A204.1 (cell line): Measurements from ENCODE around the gene SNX18.
"Not testable (repeated sequence)": the region's sequence is repeated elsewhere in the genome, so short reads cannot be mapped to it uniquely, and the experiment has no call there.

ENCODE experiments used
- FAIRE-seq: peaks from 2 replicates; lab custom pipeline; 2012; peaks lifted over from hg19 to GRCh38; lab: Jason Lieb, UNC

The SNX18 gene

DNA sequence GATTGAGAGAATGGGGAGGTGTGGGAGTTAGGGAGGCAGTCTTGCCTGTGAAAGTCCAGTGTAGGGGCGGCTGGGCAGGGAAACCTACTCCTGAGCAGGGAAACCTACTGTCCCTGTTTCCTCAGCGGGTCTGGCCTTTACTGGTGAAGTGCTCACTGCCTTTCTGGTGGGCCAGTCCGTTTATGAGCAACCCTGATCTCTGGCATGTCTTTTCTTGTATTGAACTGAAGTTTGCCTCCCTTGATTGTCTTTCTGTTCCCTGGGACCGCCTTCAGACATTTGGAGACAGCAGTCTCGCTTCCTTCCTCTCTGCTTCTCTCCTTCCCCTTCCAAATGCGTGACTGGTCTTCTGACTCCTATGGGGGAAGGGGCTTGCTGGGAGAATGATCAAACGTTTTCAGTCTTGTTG, 2.9 kb downstream of the SNX18 start:
- no peak for FAIRE-seq

DNA sequence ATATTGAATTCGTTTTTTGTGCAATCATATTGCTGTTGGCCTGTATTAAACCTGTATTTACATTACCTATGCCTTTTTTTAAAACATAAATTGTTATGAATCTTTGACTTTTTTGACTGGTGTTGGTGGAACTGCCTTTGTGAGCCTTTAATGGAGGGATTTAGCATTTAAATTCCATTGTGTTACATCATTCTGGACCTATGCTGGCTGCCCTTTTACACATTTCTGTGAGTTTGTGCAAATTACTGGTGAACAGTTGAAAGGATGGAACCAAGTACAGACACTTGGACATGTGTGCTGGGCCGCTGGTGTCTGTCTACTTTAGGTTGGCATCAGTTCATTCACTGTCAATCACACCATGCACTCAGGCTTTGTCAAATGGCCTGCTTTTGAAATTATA, 3.4 kb downstream of the SNX18 start:
- FAIRE-seq = no peak

DNA sequence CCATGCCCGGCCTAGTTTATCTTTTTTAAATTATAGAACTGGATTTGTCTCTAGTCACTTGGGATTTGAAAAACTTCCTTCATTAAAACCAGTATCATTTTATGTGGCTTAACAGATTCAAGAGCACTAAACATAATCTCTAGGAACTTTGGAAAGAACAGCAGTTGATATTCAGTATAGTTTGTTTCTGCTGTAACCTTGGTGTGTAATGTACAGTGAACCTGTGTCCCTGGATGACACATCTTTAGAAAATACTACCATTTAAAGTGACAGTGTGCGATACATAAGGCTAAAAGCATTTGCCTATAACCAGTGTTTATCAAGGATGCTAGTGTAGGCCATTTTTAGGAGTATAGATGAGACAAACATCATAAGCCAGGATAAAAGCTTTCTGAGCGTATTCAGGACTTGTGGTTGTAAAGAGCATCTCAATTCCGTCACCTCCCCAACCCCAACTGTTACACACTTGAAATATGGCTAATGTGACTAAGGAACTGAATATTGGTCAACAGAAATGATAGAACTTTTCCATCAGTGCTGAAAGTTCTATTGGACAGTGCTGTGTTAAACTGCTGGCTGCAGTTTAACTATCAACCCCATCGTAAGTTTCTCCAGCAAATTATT, 4.4 kb downstream of the SNX18 start:
- no peak for FAIRE-seq

DNA sequence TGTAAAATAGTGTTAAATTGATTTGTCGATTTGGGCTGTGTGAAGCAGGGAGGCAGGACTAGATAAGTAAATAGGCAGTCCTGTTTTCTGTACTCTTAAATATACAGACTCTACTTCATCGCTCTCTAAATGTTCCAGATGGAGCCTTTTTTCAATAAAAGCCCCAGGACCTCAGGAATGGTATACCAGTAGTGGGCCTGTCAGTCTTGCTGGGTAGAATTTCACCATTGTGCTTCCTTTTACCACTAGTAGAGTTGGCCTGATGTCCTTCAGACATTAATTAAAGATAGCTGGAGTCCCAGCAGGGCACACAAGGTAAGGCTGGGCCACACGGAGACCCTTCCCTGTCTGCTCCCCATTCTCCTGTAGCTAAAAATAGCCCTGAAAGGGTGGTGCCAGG, 6.0 kb downstream of the SNX18 start:
- FAIRE-seq = no peak

DNA sequence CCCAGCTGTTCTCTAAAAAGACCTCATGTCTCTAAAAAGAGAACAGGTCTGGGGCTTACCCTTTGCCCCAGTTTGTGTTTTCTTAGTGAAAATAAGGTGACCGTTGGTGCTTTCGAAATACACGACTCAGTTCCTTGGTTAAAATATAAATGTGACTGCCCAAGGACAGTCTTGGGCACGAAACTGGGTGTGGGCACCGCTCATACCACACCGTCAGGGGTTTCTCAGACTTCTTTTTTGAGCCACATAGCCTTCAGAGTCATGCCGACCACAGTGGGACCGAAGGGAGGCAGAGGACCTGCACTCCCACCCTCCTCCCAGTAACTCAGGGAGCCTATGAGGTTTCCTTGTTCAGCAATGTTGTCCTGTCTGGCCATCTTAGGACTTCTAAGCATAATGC, 6.5 kb downstream of the SNX18 start:
- FAIRE-seq = no peak

DNA sequence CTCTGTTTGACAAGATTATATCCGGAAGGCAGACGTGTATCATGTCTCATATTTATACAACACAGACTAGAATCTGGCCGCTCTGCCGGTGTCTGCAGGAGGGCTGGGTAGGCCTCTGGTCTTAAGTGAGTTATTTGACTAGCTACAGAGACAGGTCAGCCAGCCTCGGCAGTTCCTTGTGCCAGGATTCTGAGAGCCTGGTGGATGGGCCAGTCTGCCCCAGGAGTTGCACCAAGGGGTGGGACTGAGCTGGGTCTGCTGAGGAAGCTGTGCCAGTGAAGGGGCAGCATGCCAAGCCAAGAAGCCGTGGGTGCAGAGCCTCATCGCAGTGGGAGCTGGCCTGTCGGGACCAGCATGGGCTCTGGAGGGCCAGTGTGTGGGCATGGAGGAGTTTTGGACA, 7.1 kb downstream of the SNX18 start:
- no peak for FAIRE-seq

DNA sequence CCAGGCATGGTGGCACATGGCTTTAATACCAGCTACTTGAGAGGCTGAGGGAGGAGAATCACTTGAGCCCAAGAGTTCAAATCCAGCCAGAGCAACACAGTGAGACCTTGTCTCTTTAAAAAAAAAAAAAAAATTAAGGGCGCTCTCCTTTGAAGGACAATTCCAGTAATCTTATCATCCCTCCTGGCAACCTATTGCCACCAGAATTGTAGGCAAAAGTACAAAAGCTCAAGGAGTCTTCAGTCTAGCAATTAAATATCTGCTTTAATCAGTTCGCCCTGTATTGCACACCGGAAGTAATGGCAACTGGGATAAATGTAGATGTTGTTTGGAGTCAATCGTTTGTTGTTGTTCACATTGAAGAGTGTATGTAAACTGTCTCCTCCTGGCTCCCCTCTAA, 7.7 kb downstream of the SNX18 start:
- FAIRE-seq = no peak

DNA sequence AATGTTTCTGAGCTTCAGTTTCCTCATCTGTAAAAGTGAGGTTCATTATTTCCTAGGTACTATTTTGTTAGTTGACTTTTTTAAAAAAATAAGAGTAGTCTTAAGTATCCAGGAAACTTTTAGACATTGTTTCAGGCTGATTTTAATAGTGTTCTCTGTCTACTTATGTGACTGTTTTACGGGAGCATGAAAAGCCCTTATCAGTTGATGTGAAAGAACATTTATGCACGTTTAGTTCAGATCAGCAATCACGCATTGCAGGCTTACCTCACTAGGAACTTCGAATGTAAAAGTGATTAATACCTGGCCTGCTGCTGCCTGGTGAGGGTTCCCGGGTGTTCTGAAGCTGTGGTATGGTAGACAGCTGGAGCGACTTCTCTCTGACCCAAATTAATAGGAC, 8.1 kb downstream of the SNX18 start:
- no peak for FAIRE-seq

DNA sequence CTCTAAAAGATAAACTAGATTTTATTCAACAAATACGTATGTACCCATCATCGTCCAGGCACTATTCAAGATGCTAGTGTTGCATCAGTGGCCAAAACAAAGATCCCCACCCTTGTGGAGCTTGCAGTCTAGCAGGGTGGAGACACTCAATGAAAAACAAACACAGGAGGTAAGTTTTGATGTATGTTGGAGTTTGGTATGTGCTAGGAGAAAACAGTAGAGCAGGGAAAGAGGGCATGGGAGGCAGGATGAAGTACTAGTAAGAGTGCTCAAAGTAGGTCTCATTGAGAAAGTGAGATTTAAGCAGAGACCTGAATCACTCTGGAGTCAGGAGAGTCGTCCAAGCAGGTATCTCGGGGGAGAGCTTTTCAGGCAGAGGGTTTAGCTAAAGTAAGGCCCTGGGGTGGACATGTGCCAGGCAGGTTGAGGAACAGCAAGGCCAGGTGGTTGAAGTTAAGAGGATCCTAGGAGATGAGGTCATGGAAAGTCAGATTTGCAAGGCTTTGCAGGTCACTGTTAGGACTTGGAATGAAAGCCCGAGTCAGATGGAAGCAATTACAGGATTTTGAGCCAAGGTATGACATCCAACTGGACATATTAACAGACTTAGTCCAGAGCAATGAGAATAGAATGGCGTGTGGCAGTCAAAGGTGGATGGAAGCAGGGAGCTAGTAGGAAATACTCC, 9.2 kb downstream of the SNX18 start:
- FAIRE-seq = no peak

DNA sequence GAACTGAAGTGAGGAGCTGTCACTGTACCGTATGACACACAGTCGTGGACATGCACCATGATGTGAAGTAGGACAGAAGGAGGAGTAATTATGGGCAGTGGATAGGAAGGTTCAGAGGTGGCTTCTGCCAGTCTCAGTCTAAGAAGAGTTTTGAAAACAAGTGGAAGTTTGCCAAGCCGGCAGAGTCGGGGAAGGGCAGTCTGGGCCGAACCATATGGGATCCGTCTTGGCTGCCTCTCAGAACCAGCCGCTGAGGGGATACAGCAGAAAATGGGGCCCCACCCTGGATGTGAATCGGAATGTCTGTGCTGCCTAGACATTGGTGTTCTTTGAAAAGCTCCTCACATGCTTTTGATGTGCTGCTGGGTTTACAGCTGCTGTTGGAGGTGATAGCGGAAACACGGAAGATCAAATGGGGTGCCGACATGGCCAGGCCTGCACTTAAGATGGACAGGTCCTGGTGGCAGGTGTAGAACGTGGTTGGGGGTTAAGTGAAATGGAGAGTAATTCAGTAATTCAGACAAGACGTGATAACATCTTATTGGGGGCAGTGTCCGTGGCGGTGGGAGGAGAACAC, 11.2 kb downstream of the SNX18 start:
- no peak for FAIRE-seq

DNA sequence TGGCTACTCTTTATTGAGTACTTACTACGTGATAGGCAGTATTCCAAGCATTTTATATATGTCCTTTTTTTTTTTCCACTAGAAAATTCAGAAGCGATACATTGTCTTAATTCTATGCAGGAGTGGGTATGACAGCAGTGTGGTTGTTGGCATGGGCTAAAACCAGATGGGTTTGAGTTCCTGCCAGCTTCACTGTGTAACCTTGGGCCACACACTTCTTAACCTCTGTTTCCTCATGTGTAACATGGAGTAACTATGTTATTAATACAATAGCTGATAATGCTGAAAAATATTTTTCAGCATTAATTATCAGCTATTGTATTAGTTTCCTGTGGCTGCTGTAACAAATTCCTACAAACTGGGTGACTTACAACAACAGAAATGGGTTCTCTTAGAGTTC, 12.0 kb downstream of the SNX18 start:
- FAIRE-seq = no peak

DNA sequence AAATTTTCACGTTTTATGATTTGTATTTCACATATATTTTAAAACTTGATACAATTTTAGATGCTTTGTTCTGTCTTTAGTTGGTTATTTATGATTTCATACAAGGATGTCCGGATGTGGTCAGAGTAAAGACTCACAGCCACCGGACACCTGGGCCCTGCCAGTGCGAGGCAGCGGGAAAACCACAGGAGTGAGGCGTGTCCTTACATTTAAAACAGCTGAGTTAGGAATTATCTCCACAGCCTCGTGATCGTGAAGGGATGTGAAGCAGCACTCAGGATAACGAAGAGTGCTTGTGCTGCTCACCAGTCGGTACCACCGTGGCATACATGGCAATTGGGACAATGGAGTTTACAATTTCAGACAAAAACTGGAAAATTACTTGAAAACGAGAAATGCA, 14.0 kb downstream of the SNX18 start:
- no peak for FAIRE-seq

DNA sequence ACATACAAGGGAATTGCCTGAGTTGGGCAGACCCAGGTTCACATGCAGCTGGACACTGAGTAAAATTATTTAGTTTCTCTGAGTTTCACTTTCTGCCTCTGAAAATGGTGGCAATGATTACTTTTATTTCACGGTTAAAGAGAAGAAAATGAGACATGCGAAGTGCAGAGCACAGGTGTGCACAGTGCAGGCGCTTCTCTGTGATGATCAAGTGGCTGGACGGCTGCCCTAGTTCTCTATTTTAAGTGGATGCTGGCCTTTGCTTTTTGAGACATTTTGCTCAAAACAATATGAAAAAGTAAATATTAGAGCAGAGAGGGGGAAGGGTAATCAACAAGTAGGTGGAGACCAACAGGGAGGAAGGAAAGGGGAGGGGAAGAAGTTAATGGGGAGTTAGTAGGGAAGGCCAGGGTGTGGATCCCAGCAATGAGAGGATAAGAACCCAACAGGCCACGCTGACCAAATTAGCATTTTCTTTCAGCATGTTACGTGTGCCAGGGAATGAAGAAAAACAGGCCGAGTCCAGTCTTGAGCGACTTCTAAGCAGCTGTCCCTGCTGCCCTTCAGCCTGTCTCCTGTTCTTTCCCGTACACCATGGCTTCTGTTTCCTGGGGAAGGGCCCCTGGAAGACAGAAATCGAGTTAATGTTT, 16.1 kb downstream of the SNX18 start:
- FAIRE-seq = no peak

DNA sequence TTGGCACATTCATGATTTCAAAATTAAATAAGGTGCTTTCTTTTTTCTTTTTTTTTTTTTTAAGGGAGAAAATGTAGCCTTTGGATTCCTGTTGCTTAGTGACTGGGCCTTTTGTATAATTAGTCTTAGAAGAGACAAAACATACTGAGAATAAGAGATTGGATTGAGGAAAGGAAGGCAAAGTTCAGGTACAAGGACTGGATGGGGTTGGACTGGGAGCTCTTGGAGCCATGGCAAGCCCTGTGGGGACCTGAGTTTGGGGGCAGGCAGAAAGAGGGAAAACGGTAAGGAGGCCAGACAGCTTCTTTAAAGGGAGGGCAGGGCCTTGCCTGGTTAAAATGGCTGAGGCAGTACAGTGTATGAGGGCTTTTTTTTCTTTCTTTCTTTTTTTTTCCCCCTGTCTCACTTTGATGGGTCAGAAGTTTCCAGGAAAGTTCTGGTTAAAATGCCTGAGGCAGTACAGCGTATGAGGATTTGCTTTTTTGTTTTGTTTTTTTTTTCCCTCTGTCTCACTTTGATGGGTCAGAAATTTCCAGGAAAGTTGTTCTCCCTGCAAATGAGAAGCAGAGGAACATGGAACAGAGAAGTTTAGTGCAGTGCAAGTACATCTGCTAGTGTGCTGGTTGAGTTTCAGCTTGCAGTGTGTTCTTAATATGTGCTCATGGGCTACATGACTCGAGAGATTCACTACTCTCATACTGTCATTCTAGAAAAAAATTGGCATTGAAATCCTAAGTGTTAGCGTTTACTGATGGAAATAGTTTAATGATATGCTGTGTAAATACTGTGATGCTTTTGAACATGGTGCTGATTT, 16.8 kb downstream of the SNX18 start:
- no peak for FAIRE-seq

DNA sequence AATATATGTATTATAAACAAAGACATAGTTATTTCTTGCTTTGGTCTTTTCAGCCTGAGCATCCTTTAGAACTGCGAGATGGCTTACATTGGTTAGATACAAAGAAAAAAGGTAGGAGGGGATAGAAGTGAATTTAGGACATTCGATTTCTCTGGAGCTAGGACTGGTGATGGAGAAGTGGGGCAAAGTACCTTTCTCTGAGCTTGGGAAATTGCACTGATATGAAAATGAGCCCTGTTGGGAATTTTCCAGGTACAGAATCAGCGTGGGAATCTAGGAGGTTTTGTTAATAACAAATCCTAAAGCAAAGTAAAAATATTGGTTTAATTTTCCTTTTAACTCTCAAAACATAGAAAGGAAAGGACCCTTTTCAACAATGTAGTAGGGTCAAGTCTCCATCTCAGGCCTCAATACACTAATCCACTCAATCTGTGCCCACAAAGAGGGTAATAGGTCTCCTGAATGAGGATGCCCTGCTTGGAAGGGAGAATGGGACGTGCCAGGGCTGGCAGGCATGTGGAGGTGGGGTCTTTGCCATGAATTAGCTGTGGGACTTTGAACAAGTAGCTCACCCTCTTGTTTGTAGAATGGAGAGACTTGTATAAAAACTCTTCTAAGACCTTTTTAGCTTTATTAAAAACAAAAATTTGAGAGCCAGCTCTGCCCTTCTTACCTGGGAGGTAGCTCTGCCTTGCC, 17.7 kb downstream of the SNX18 start:
- FAIRE-seq = no peak

DNA sequence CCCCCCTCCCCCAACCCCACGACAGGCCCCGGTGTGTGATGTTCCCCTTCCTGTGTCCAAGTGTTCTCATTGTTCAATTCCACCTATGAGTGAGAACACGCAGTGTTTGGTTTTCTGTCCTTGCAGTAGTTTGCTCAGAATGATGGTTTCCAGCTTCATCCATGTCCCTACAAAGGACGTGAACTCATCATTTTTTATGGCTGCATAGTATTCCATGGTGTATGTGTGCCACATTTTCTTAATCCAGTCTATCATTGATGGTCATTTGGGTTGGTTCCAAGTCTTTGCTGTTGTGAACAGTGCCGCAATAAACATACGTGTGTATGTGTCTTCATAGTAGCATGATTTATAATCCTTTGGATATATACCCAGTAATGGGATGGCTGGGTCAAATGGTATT, 18.8 kb downstream of the SNX18 start:
- FAIRE-seq = not testable (repeated sequence)

DNA sequence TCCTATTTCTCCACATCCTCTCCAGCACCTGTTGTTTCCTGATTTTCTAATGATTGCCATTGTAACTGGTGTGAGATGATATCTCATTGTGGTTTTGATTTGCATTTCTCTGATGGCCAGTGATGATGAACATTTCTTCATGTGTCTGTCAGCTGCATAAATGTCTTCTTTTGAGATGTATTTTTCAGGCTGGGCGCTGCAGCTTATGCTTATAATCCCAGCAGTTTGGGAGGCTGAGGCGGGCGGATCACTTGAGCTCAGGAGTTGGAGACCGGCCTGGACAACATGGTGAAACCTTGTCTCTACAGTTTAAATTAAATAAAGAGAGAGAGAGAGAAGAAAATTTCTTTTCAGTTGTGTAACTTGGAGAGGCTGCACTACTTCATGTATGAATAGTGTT, 19.3 kb downstream of the SNX18 start:
- FAIRE-seq = not testable (repeated sequence)

DNA sequence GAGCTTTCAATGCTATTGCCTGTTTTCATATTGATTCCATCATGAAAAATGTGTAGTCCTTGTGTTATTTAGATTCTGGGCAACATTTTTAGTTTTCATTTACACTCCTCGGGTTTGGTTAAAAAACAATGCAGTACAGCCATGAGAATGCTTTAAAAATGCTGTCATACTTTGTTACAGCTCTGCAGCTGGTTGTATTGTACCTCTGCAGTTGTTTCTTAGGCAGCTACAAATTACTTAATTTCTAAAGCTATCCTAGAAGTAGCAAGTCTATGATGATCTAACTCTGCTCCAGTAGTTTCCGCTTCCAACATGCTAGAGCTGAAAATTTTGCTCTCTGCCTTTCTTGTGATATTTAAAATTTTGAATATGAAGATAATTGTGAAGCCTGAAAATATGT, 20.2 kb downstream of the SNX18 start:
- FAIRE-seq = no peak

DNA sequence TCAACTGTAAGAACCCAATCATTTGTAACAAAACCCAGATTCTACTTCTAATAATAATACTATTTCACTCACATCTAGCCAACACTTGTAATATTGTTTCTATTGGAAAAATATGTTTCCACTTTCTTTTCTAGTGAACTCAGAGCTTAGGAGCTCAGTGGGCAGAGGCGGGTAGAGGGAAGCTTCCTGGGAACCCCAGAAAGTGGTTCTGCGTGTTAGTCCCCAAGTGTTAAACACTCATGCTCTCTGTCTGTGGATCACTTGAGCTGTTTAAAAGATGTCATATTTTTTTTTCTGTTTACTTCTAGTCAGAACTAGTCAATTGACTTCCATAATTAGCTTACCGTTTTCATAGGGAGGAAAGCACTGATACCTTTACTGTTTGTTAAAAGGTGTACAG, 20.6 kb downstream of the SNX18 start:
- no peak for FAIRE-seq

DNA sequence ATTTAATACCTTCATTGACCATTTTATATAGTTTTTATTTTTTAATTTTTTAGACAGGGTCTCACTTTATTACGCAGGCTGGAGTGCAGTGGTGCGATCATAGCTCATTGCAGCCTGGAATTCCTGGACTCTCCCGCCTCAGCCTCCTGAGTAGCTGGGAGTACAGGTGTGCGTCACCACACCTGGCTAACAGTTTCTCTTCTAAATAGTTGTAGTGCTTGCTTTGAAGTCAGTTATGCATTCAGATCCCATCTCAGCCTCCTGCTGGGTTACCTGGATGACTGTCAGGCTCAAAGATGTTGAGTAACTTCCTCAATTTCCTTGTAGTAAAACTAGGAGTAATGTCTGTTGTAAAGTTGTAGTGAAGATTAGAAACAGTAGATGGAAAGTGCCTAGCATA, 21.4 kb downstream of the SNX18 start:
- FAIRE-seq = no peak

DNA sequence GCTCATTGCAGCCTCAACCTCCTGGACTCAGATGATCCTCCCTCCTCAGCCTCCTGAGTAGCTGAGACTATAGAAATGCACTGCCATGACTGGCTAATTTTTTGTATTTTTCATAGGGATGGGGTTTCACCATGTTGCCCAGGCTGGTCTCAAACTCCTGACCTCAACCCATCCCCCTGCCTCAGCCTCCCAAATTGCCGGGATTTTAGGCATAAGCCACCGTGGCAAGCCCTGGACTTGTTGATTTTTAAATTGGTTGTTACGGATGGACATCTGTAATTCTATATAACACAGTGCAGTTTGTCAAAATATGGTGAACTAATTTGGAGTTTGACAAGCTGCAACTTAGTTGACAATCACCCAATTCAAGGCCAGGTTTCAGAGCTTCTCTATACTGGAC, 22.7 kb downstream of the SNX18 start:
- no peak for FAIRE-seq
